IMR-90 (cell line): ENCODE results near the gene ADPRM. TPM values are rescaled to one million over a fixed set of nuclear protein-coding genes. Genes with fewer than 3 reads are reported as not detected.
A peak's percentile ranks its signal among the peaks of the same experiment; 100 is the strongest.

Source experiments
- ATAC-seq: fragments of 200-7000 bp; cut with Tn5 transposase; 2 replicates; pipeline ENCODE4 v1.9.1; 2020; ENCODE audit warnings: low read depth, mild to moderate bottlenecking, moderate library complexity
- BruUV-seq: library from RNA; stranded (reverse); fragments of 400-500 nt; replicated peaks from 2 replicates; lab custom pipeline; 2021; lab: Mats Ljungman, UMichigan
- CTCF ChIA-PET: fragments of 300-600 bp; formaldehyde crosslinking; extraction: SDS; loops from one replicate; lab custom pipeline; 2021; ENCODE audit warnings: antibody characterized with exemption; lab: Yijun Ruan, JAX
- POLR2A ChIA-PET: fragments of 300-600 bp; sonication (Branson Sonifier 250); formaldehyde crosslinking; loops from one replicate; lab custom pipeline; 2022; ENCODE audit warnings: antibody characterized with exemption; ENCODE audit not compliant: unreplicated experiment; lab: Charles Lee
- DNase-seq: peaks from one replicate; pipeline ENCODE4 v3.0.0; 2013
- H2AFZ ChIP-seq: replicated peaks from 2 replicates; pipeline ENCODE3; 2013; ENCODE audit warnings: low read length, mild to moderate bottlenecking; ENCODE audit not compliant: poor library complexity
- H2AK5ac ChIP-seq: 2 replicates; pipeline ENCODE4 v1.6.1; 2013; ENCODE audit warnings: low read depth, low read length, inconsistent platforms
- H2AK9ac ChIP-seq: replicated peaks from 2 replicates; pipeline ENCODE3; 2013; ENCODE audit warnings: mild to moderate bottlenecking, low read depth, low read length, moderate library complexity; ENCODE audit not compliant: poor library complexity
- H2BK120ac ChIP-seq: 2 replicates; pipeline ENCODE4 v1.6.1; 2013; ENCODE audit warnings: low read depth, low read length, inconsistent platforms
- H2BK15ac ChIP-seq: 3 replicates; pipeline ENCODE4 v1.6.1; 2013; ENCODE audit warnings: low read depth, low read length, inconsistent platforms
- H2BK20ac ChIP-seq: 2 replicates; pipeline ENCODE4 v1.6.1; 2013; ENCODE audit warnings: low read depth, mild to moderate bottlenecking, inconsistent platforms, low read length, moderate library complexity
- H2BK5ac ChIP-seq: 2 replicates; pipeline ENCODE4 v1.6.1; 2013; ENCODE audit warnings: mild to moderate bottlenecking, low read depth, low read length, inconsistent platforms; ENCODE audit not compliant: poor library complexity, severe bottlenecking
- H3K14ac ChIP-seq: replicated peaks from 2 replicates; pipeline ENCODE4 v1.6.1; 2013; ENCODE audit warnings: low read depth, low read length, inconsistent platforms
- H3K18ac ChIP-seq: 2 replicates; pipeline ENCODE4 v1.6.1; 2013; ENCODE audit warnings: low read depth, low read length, control low read depth
- H3K23ac ChIP-seq: 2 replicates; pipeline ENCODE4 v1.6.1; 2013; ENCODE audit warnings: low read depth, low read length, inconsistent platforms
- H3K27ac ChIP-seq: 2 replicates; pipeline ENCODE4 v1.5.1; 2013; ENCODE audit warnings: mild to moderate bottlenecking, control low read depth, low read length; ENCODE audit not compliant: insufficient read depth
- H3K27me3 ChIP-seq: 2 replicates; pipeline ENCODE4 v1.6.1; 2013; ENCODE audit warnings: low read length; ENCODE audit not compliant: control insufficient read depth, insufficient read depth
- H3K36me3 ChIP-seq: 2 replicates; pipeline ENCODE4 v1.6.1; 2013; ENCODE audit warnings: low read length, mixed read lengths; ENCODE audit not compliant: control insufficient read depth, insufficient read depth
- H3K4ac ChIP-seq: 2 replicates; pipeline ENCODE4 v1.6.1; 2013; ENCODE audit warnings: low read depth, low read length, inconsistent platforms
- H3K4me1 ChIP-seq: 2 replicates; pipeline ENCODE4 v1.6.1; 2013; ENCODE audit warnings: low read length, mixed read lengths; ENCODE audit not compliant: control insufficient read depth, insufficient read depth
- H3K4me2 ChIP-seq: 2 replicates; pipeline ENCODE4 v1.6.1; 2013; ENCODE audit warnings: low read depth, mild to moderate bottlenecking, control low read depth, low read length, moderate library complexity
- H3K4me3 ChIP-seq: 2 replicates; pipeline ENCODE4 v1.5.1; 2013; ENCODE audit warnings: low read depth, mild to moderate bottlenecking, control low read depth, low read length, moderate library complexity; ENCODE audit not compliant: insufficient read depth
- H3K56ac ChIP-seq: 2 replicates; pipeline ENCODE4 v1.6.1; 2013; ENCODE audit warnings: low read length, inconsistent platforms; ENCODE audit not compliant: insufficient read depth; ENCODE audit errors: extremely low read depth
- H3K79me1 ChIP-seq, 2 experiments: 2 replicates each; pipeline ENCODE4 v1.6.1; 2013; ENCODE audit warnings: low read length in 2 of 2, inconsistent platforms in 1 of 2, low read depth in 1 of 2
- H3K9ac ChIP-seq: 2 replicates; pipeline ENCODE4 v1.6.1; 2013; ENCODE audit warnings: low read depth, low read length, control low read depth
- H3K9me1 ChIP-seq: 2 replicates; pipeline ENCODE4 v1.6.1; 2013; ENCODE audit warnings: low read length, inconsistent platforms; ENCODE audit not compliant: insufficient read depth
- H3K9me3 ChIP-seq: 2 replicates; pipeline ENCODE4 v1.6.1; 2013; ENCODE audit warnings: low read length; ENCODE audit not compliant: control insufficient read depth, insufficient read depth
- H4K20me1 ChIP-seq: 2 replicates; pipeline ENCODE4 v1.6.1; 2013; ENCODE audit warnings: low read length, inconsistent platforms; ENCODE audit not compliant: insufficient read depth
- H4K5ac ChIP-seq: 2 replicates; pipeline ENCODE4 v1.6.1; 2013; ENCODE audit warnings: mild to moderate bottlenecking, low read depth, low read length, control low read depth
- H4K8ac ChIP-seq, 2 experiments: 2 replicates each; pipeline ENCODE4 v1.6.1; 2013; ENCODE audit warnings: low read depth in 2 of 2, low read length in 2 of 2, control low read depth in 1 of 2, inconsistent platforms in 1 of 2
- H4K91ac ChIP-seq: 2 replicates; pipeline ENCODE4 v1.6.1; 2013; ENCODE audit warnings: low read depth, low read length, inconsistent platforms; ENCODE audit not compliant: insufficient read depth
- FOS ChIP-seq: fragments of 150-350 bp; IDR thresholded peaks from 2 replicates; pipeline ENCODE4 v1.6.1; 2016; ENCODE audit warnings: low read depth, low read length
- SMC3 ChIP-seq: fragments of 150-350 bp; IDR thresholded peaks from 2 replicates; pipeline ENCODE4 v1.6.1; 2016; ENCODE audit warnings: low read depth, mild to moderate bottlenecking, antibody characterized with exemption, low read length, moderate library complexity
- WGBS, 2 experiments: methylation state at CpG; one replicate each; pipeline versions ENCODE4 v1.1.5 to v1.1.7; 2013; ENCODE audit warnings: missing lambda C conversion rate in 2 of 2; ENCODE audit not compliant: insufficient read length in 1 of 2; ENCODE audit errors: extremely low coverage in 2 of 2; 5-methylcytosine and 5-hydroxymethylcytosine counted together
- dilution Hi-C: fragments of 300-500 bp; cut with HindIII; formaldehyde crosslinking; loops from one replicate; pipeline ENCODE4 v1.14.3; 2018; ENCODE audit warnings: low sequenced_read_pairs; ENCODE audit not compliant: unreplicated experiment
- in situ Hi-C: fragments of 300-500 bp; cut with MboI; formaldehyde crosslinking; loops from 3 replicates; pipeline ENCODE4 v1.14.3; 2019; ENCODE audit warnings: low sequenced_read_pairs, inconsistent platforms, mixed read lengths
- intact Hi-C: fragments of 100-400 bp; cut with micrococcal nuclease; formaldehyde crosslinking; loops from 2 replicates; pipeline ENCODE4 v1.10.0; 2022
- polyA plus RNA-seq, 3 experiments: library from polyadenylated mRNA; depleted of rRNA; stranded (reverse); fragments of >200 nt; gene quantifications; 2 replicates each; pipeline ENCODE4 v1.2.3, GENCODE V29; 2012; ENCODE audit warnings: low replicate concordance in 1 of 3
- total RNA-seq: library from RNA; depleted of rRNA; stranded (reverse); fragments of >200 nt; gene quantifications from 2 replicates; pipeline ENCODE4 v1.2.3, GENCODE V29; 2012

Gene ADPRM
- total and polyA plus RNA-seq, 2 of the 4 experiments (the other 2 are of a cell fraction), result 7.4 to 12.2 TPM

DNA sequence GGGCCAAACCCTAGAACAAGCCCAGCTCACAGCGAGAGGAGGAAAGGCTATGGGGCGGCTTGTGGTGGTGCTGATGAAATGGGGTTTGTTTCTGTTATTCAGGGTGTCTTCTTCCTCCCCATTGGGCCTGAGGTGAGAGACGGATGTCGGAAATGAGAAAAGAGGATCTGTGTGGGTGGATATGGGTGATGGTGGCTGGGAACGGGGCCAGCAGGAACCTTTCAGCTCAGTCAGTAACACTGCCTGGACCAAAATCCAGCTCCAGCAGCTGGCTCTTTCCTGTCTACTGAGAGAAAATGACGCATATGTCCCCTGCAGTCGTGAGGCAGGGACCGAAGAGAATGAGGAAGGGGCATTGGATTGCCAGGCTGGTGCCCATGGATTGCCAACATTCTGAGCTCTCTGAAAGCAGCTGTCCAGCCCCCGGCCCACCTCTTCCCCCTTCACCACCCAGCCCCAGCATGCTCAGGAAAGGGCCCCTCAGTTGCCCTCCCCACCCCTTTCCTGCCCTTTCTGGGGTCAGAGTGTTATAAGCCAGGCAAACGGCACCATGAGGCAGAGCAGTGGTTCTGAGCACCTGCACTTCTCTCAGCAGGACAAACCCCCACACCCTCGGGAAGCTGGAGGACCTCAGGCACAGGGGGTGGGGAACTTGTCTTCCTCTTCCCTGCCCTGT, 44.3 kb upstream of the ADPRM start:
- Histone ChIP-seq H4K20me1 (no peaks in the 10 kb centered on the region), H3K9ac (no peak overlapping the region), H3K18ac (no peak overlapping the region), H3K27me3 (no peaks in the 10 kb centered on the region), H2AFZ (peak overlapping the region; percentile 23), H3K27ac (no peak overlapping the region), H2BK120ac (no peak overlapping the region), H3K4me2 (no peak overlapping the region), H3K9me1 (no peaks in the 10 kb centered on the region), H2BK20ac (no peak overlapping the region), H3K56ac (no peak overlapping the region), H4K8ac (no peak overlapping the region), H3K14ac (no peak overlapping the region), H3K36me3 (no peaks in the 10 kb centered on the region), H4K5ac (no peak overlapping the region), H2AK5ac (no peak overlapping the region), H3K4ac (no peak overlapping the region), H2AK9ac (no peak overlapping the region), H3K79me1 (no peaks in the 10 kb centered on the region), H3K4me1 (no peaks in the 10 kb centered on the region; the same call in 1 of the 2 replicates), H2BK5ac (no peak overlapping the region), H3K4me3 (no peak overlapping the region), H3K23ac (no peak overlapping the region), H3K9me3 (no peaks in the 10 kb centered on the region), H2BK15ac (no peak overlapping the region), H4K91ac (no peak overlapping the region)
- ATAC-seq (no peak), DNase-seq (no peak)
- 80% methylated on average over 2 of the region's 11 CpGs; no CpG with 5 or more reads in 1 of the 2 experiments for WGBS, 2 experiments
- in situ Hi-C loops (loop anchor here (25.0 kb wide), 1 partner anchor 1334 kb away; the partner anchor contains the start of gene ZNF18), dilution Hi-C loops (no loop called here), intact Hi-C loops (no loop called here)
- POLR2A ChIA-PET, result no interaction called here
- no TSS peak for BruUV-seq
- CTCF ChIA-PET, result interaction anchor here (0.6 kb wide), 1 partner anchor 687 kb away, joined by 4 read pairs; no protein-coding TSS in a partner anchor
- TF ChIP-seq SMC3 (no peak), FOS (no peak)
